ENCODE measurements around the gene GGN. TPM values are rescaled to one million over a fixed set of nuclear protein-coding genes. Genes with fewer than 3 reads are reported as not detected.
A peak's percentile ranks its signal among the peaks of the same experiment; 100 is the strongest.

The GGN gene
- polyA plus RNA-seq, 1 donor (not counting 4 experiments of a cell fraction or from before 2014, with no cell fraction given) = not detected

DNA sequence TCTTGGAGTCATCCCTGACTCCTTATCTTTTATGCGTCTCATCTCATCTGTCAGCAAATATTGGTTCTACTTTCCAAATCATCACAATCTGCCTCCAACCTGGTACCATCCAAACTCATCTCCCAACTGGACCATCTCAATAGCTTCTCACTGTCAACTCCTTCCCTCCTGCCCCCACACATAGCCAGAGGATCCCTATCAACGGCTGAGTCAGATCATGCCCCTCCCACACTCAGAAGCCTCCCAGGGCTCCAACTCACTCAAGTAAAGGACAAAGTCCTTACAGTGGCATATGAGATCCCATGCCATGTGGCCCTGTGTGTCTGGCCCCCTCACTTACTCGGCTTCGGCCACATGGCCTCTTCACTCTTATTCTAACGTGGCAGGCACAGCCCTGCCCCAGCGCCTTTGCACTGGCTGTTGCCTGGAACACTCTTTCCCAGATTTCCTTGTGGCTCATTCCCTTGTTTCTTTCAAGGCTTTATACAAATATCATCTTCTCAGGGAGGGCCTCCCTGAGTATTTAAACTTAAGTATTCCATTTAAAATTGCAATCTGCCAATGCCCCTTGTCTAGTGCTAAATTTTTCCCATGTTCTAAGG is 5.0 kb upstream of the GGN start:
- H3K36me3 ChIP-seq (ENCODE audit: control insufficient read depth in 2 of 2, extremely low read depth in 1 of 2, insufficient read depth in 2 of 2, low read length in 2 of 2) = peaks cover 5 to 6% of the 10 kb centered on the region in 2 experiments
- H3K9me1 ChIP-seq (ENCODE audit: control insufficient read depth, extremely low read depth, insufficient read depth, low read length) = peaks cover 2% of the 10 kb centered on the region
- H3K27ac ChIP-seq (ENCODE audit: control insufficient read depth, insufficient read depth, low read length) = no peak overlapping the region
- no peak for DNase-seq (ENCODE audit: low read depth, low spot score)
- H3K4me3 ChIP-seq (ENCODE audit: control insufficient read depth in 2 of 3, extremely low read depth in 1 of 3, insufficient read depth in 2 of 3, low read depth in 1 of 3, low read length in 3 of 3) = no peak overlapping the region
- H3K4me1 ChIP-seq (ENCODE audit: control insufficient read depth, extremely low read depth, insufficient read depth, low read length) = peaks cover 9% of the 10 kb centered on the region
- no peak overlapping the region for H2AFZ ChIP-seq (ENCODE audit: control insufficient read depth, low read length)
- H3K27me3 ChIP-seq (ENCODE audit: control insufficient read depth, extremely low read depth, insufficient read depth, low read length) = no peaks in the 10 kb centered on the region
- H4K20me1 ChIP-seq (ENCODE audit: control insufficient read depth, extremely low read depth, insufficient read depth, low read length) = no peaks in the 10 kb centered on the region
- TF ChIP-seq EZH2 (IDR thresholded peaks at IDR 0.05; ENCODE audit: low read length) = no peak
- TF ChIP-seq CTCF (optimal IDR thresholded peaks at IDR 0.05 in 1 of 3, IDR thresholded peaks at IDR 0.05 in 1 of 3, conservative IDR thresholded peaks at IDR 0.05 in 1 of 3; ENCODE audit: extremely low read depth in 1 of 3, insufficient read depth in 2 of 3, low read length in 3 of 3) = no peak
- peak; percentile 41 for FAIRE-seq
- H3K4me2 ChIP-seq (ENCODE audit: control insufficient read depth, extremely low read depth, insufficient read depth, low read depth, low read length) = no peak overlapping the region
- dilution Hi-C loops (cut with MboI; ENCODE audit: extremely low pct_ligation_motif_present, low sequenced_read_pairs) = no loop called here
- no peaks in the 10 kb centered on the region for H3K9me3 ChIP-seq (ENCODE audit: control insufficient read depth, low read depth, low read length)
- peaks cover 4% of the 10 kb centered on the region for H3K79me2 ChIP-seq (ENCODE audit: control insufficient read depth, insufficient read depth, low read length)
- H3K9ac ChIP-seq (ENCODE audit: control insufficient read depth, extremely low read depth, insufficient read depth, low read length) = no peak overlapping the region

DNA sequence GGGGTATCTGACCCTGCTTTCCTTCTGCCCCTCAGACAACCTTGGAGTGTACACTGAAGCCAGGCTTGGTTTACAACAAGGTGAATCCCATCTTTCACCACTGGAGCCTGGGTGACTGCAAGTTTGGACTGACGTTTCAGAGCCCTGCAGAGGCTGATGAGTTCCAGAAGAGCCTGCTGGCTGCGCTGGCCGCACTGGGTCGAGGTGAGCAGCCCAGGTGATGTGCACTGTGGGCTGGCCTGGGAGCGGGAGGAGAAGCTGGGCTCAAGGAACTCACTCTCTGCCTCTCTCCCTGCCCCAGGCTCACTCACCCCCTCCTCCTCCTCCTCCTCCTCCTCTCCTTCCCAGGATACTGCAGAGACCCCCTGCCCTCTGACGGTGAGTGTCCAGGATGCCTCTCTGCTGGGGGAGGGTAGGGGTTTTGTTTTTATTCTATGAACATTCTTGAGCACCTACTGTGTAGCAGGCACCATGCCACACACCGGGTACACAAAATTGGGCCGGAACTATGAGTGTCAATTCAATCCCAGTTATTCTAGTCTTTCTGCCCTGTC is 4.2 kb upstream of the GGN start:
- Histone ChIP-seq H3K9me3 (ENCODE audit: control insufficient read depth, low read depth, low read length) (no peaks in the 10 kb centered on the region), H3K4me2 (ENCODE audit: control insufficient read depth, extremely low read depth, insufficient read depth, low read depth, low read length) (no peak overlapping the region), H3K9me1 (ENCODE audit: control insufficient read depth, extremely low read depth, insufficient read depth, low read length) (peaks cover 2% of the 10 kb centered on the region), H3K9ac (ENCODE audit: control insufficient read depth, extremely low read depth, insufficient read depth, low read length) (no peak overlapping the region), H3K27me3 (ENCODE audit: control insufficient read depth, extremely low read depth, insufficient read depth, low read length) (no peaks in the 10 kb centered on the region), H3K36me3 (ENCODE audit: control insufficient read depth in 2 of 2, extremely low read depth in 1 of 2, insufficient read depth in 2 of 2, low read length in 2 of 2) (peaks cover 5 to 6% of the 10 kb centered on the region in 2 experiments), H4K20me1 (ENCODE audit: control insufficient read depth, extremely low read depth, insufficient read depth, low read length) (no peaks in the 10 kb centered on the region), H3K4me3 (ENCODE audit: control insufficient read depth in 2 of 3, extremely low read depth in 1 of 3, insufficient read depth in 2 of 3, low read depth in 1 of 3, low read length in 3 of 3) (no peak overlapping the region), H2AFZ (ENCODE audit: control insufficient read depth, low read length) (no peak overlapping the region), H3K27ac (ENCODE audit: control insufficient read depth, insufficient read depth, low read length) (no peak overlapping the region), H3K79me2 (ENCODE audit: control insufficient read depth, insufficient read depth, low read length) (peaks cover 4% of the 10 kb centered on the region), H3K4me1 (ENCODE audit: control insufficient read depth, extremely low read depth, insufficient read depth, low read length) (peaks cover 13% of the 10 kb centered on the region)
- TF ChIP-seq EZH2 (IDR thresholded peaks at IDR 0.05; ENCODE audit: low read length) = no peak
- no peak for TF ChIP-seq CTCF (optimal IDR thresholded peaks at IDR 0.05 in 1 of 3, IDR thresholded peaks at IDR 0.05 in 1 of 3, conservative IDR thresholded peaks at IDR 0.05 in 1 of 3; ENCODE audit: extremely low read depth in 1 of 3, insufficient read depth in 2 of 3, low read length in 3 of 3)
- dilution Hi-C loops (cut with MboI; ENCODE audit: extremely low pct_ligation_motif_present, low sequenced_read_pairs) = no loop called here
- DNase-seq (ENCODE audit: low read depth, low spot score) (no peak), FAIRE-seq (no peak)
